B cell (primary cell): ENCODE results near the gene LRRTM1. TPM values are rescaled to one million over a fixed set of nuclear protein-coding genes. Genes with fewer than 3 reads are reported as not detected.

Source experiments
- ATAC-seq: fragments of 200-7000 bp; cut with Tn5 transposase; one replicate; pipeline ENCODE4 v1.10.0; 2021; ENCODE audit warnings: low read depth, mild to moderate bottlenecking, moderate number of reproducible peaks, moderate library complexity
- CTCF ChIA-PET: fragments of 350-600 bp; sonication (Branson Sonifier 250); formaldehyde crosslinking; loops from one replicate; lab custom pipeline; 2021; ENCODE audit warnings: antibody characterized with exemption, inconsistent platforms; lab: Charles Lee
- POLR2A ChIA-PET: fragments of 350-600 bp; sonication (Branson Sonifier 250); formaldehyde crosslinking; loops from one replicate; lab custom pipeline; 2021; ENCODE audit warnings: antibody characterized with exemption; lab: Charles Lee
- DNase-seq: peaks from one replicate; pipeline ENCODE4 v3.0.0; 2013
- H2AFZ ChIP-seq: 2 replicates; pipeline ENCODE4 v1.6.1; 2012; ENCODE audit warnings: mild to moderate bottlenecking, low read depth, low read length; ENCODE audit not compliant: insufficient read depth, poor library complexity, severe bottlenecking
- H3K27ac ChIP-seq, 2 donors: 1 replicate in 1 of 2; 2 replicates in 1 of 2; pipeline ENCODE4 v1.5.1; 2012 to 2013; ENCODE audit warnings: low read length in 2 of 2, mild to moderate bottlenecking in 2 of 2, moderate library complexity in 1 of 2
- H3K27me3 ChIP-seq, 4 experiments: fragments of 200-600 bp in 1 of 4; sonication (generic) in 1 of 4; replicated peaks in 1 of 4; 1 replicate in 2 of 4; 2 replicates in 2 of 4; pipeline versions ENCODE4 v1.6.1 to v1.7.0; 2013 to 2016; ENCODE audit warnings: low read length in 3 of 4, mild to moderate bottlenecking in 2 of 4, mixed read lengths in 1 of 4, moderate library complexity in 1 of 4; ENCODE audit not compliant: insufficient read depth in 4 of 4, control insufficient read depth in 3 of 4; ENCODE audit errors: control extremely low read depth in 1 of 4
- H3K36me3 ChIP-seq, 2 experiments: replicated peaks in 1 of 2; 1 replicate in 1 of 2; 2 replicates in 1 of 2; pipeline versions ENCODE4 v1.6.1 to v1.7.1; 2013; ENCODE audit warnings: low read length in 1 of 2; ENCODE audit not compliant: insufficient read depth in 2 of 2, control insufficient read depth in 1 of 2; ENCODE audit errors: control extremely low read depth in 1 of 2, extremely low read depth in 1 of 2
- H3K4me1 ChIP-seq, 2 donors: fragments of 200-600 bp in 1 of 2; sonication (generic) in 1 of 2; 1 replicate in 1 of 2; 2 replicates in 1 of 2; pipeline versions ENCODE4 v1.5.1 to v1.6.1; 2013 to 2017; ENCODE audit warnings: low read length in 2 of 2; ENCODE audit not compliant: control insufficient read depth in 2 of 2, insufficient read depth in 2 of 2
- H3K4me2 ChIP-seq: replicated peaks from 2 replicates; pipeline ENCODE3; 2012; ENCODE audit warnings: mild to moderate bottlenecking, low read depth, low read length; ENCODE audit not compliant: poor library complexity, severe bottlenecking
- H3K4me3 ChIP-seq, 5 experiments: fragments of 200-600 bp in 1 of 5; sonication (generic) in 1 of 5; 1 replicate in 3 of 5; 2 replicates in 2 of 5; pipeline versions ENCODE4 v1.5.1 to v1.7.0; 2011 to 2016; ENCODE audit warnings: low read length in 4 of 5, mild to moderate bottlenecking in 4 of 5, low read depth in 2 of 5, control low read depth in 1 of 5, moderate library complexity in 1 of 5; ENCODE audit not compliant: insufficient read depth in 1 of 5; ENCODE audit errors: control extremely low read depth in 1 of 5, extremely low read depth in 1 of 5
- H3K79me2 ChIP-seq: fragments of 200-600 bp; sonication (generic); one replicate; pipeline ENCODE4 v1.6.0; 2016; ENCODE audit warnings: low read length; ENCODE audit not compliant: control insufficient read depth, insufficient read depth
- H3K9ac ChIP-seq: fragments of 200-600 bp; sonication (generic); 2 replicates; pipeline ENCODE4 v1.6.1; 2017; ENCODE audit warnings: mild to moderate bottlenecking, low read length, moderate library complexity
- H3K9me3 ChIP-seq, 3 donors: one replicate each; pipeline versions ENCODE4 v1.6.1 to v1.7.1; 2013; ENCODE audit warnings: low read length in 2 of 3; ENCODE audit not compliant: control insufficient read depth in 2 of 3, insufficient read depth in 1 of 3; ENCODE audit errors: control extremely low read depth in 1 of 3
- H4K20me1 ChIP-seq: 2 replicates; pipeline ENCODE4 v1.6.0; 2012; ENCODE audit warnings: mild to moderate bottlenecking, low read length; ENCODE audit not compliant: insufficient read depth, control insufficient read depth, poor library complexity, severe bottlenecking
- H3K27ac Mint-ChIP-seq: one replicate; pipeline ENCODE4 v1.8.0; 2021; ENCODE audit warnings: mixed read lengths
- H3K27me3 Mint-ChIP-seq: one replicate; pipeline ENCODE4 v1.8.0; 2021; ENCODE audit warnings: mixed read lengths
- H3K4me1 Mint-ChIP-seq: one replicate; pipeline ENCODE4 v1.8.0; 2021; ENCODE audit warnings: mixed read lengths
- H3K4me3 Mint-ChIP-seq: one replicate; pipeline ENCODE4 v1.8.0; 2021; ENCODE audit warnings: mixed read lengths
- H3K9me3 Mint-ChIP-seq: one replicate; pipeline ENCODE4 v1.8.0; 2022; ENCODE audit warnings: mixed read lengths; ENCODE audit not compliant: insufficient read depth
- CTCF ChIP-seq: fragments of 200-600 bp; IDR thresholded peaks from one replicate; pipeline ENCODE4 v1.8.0; 2022; ENCODE audit warnings: antibody characterized with exemption, mild to moderate bottlenecking
- EZH2 ChIP-seq: IDR thresholded peaks from 2 replicates; pipeline ENCODE4 v1.6.1; 2012; ENCODE audit warnings: borderline replicate concordance, low read depth, mild to moderate bottlenecking, moderate library complexity, low read length; ENCODE audit not compliant: insufficient read depth, poor library complexity, severe bottlenecking
- WGBS: methylation state at CpG from one replicate; pipeline ENCODE4 v1.1.5; 2013; ENCODE audit warnings: missing lambda C conversion rate; ENCODE audit not compliant: insufficient coverage; 5-methylcytosine and 5-hydroxymethylcytosine counted together
- intact Hi-C: fragments of 100-400 bp; cut with micrococcal nuclease; formaldehyde crosslinking; loops from one replicate; pipeline ENCODE4 v1.10.0; 2022
- polyA plus RNA-seq: library from polyadenylated mRNA; depleted of rRNA; stranded (reverse); fragments of >200 nt; gene quantifications from 2 replicates; pipeline ENCODE4 v1.2.3, GENCODE V29; 2012
- total RNA-seq, 2 donors: library from RNA; stranded (reverse); fragments of 120-200 nt in 1 of 2; gene quantifications; 1 replicate in 1 of 2; 2 replicates in 1 of 2; pipeline versions ENCODE4 v1.2.3 to v1.2.4, GENCODE V29; 2013 to 2022

The LRRTM1 gene
- total and polyA plus RNA-seq, 2 donors (not counting 1 experiment from before 2014, with no cell fraction given): not detected

- Histone ChIP-seq H3K79me2 (no peaks in the 10 kb centered on the region), H2AFZ (no peak overlapping the region), H3K9ac (no peak overlapping the region), H3K4me2 (no peak overlapping the region), H3K4me1 (no peaks in the 10 kb centered on the region), H3K9me3 (peaks cover 0 to 4% (median 1%) of the 10 kb centered on the region in 3 donors), H3K27ac (no peak overlapping the region), H3K27me3 (no peaks in the 10 kb centered on the region), H3K4me3 (no peak overlapping the region), H4K20me1 (no peaks in the 10 kb centered on the region), H3K36me3 (no peaks in the 10 kb centered on the region)
- ATAC-seq (no peak), DNase-seq (no peak)
- intact Hi-C loops: no loop called here
- 94% methylated on average over 4 of the region's 5 CpGs for WGBS
- ChIA-PET POLR2A (no interaction called here), CTCF (no interaction called here)
- TF ChIP-seq CTCF: no peak
- TF ChIP-seq EZH2: no peak
- Mint-ChIP-seq H3K9me3 (peaks cover 6% of the 10 kb centered on the region), H3K27ac (no peak overlapping the region), H3K4me1 (no peaks in the 10 kb centered on the region), H3K4me3 (no peak overlapping the region), H3K27me3 (no peaks in the 10 kb centered on the region)
Measured at GRCh38 chr2:80333886-80334285, 29.3 kb upstream of the LRRTM1 start.

GRCh38 chr2:80330527-80331450, 26.2 kb upstream of the LRRTM1 start:
- intact Hi-C loops: no loop called here
- Mint-ChIP-seq H3K27me3 (no peaks in the 10 kb centered on the region), H3K4me3 (no peak overlapping the region), H3K9me3 (peaks cover 4% of the 10 kb centered on the region), H3K27ac (no peak overlapping the region), H3K4me1 (no peaks in the 10 kb centered on the region)
- no peak for DNase-seq
- Histone ChIP-seq H3K4me2 (no peak overlapping the region), H3K4me3 (no peak overlapping the region), H2AFZ (no peak overlapping the region), H3K4me1 (no peaks in the 10 kb centered on the region), H3K36me3 (no peaks in the 10 kb centered on the region), H3K27me3 (no peaks in the 10 kb centered on the region), H3K79me2 (no peaks in the 10 kb centered on the region), H3K9ac (no peak overlapping the region), H4K20me1 (no peaks in the 10 kb centered on the region), H3K27ac (no peak overlapping the region), H3K9me3 (peaks cover 0 to 4% (median 1%) of the 10 kb centered on the region in 3 donors)
- ChIA-PET POLR2A (no interaction called here), CTCF (interaction anchor here (0.6 kb wide), 1 partner anchor 65 kb away, joined by 3 read pairs; no protein-coding TSS in a partner anchor)
- WGBS: 90% methylated on average over 9 of the region's 14 CpGs
- no peak for ATAC-seq
- no peak for TF ChIP-seq EZH2
- TF ChIP-seq CTCF: no peak
